Endothelial cell of umbilical vein (primary cell): ENCODE data around the gene COL5A3. TPM values are rescaled to one million over a fixed set of nuclear protein-coding genes. Genes with fewer than 3 reads are reported as not detected.

Source experiments
- BruUV-seq: library from RNA; stranded (reverse); fragments of 400-500 nt; replicated peaks from 2 replicates; lab custom pipeline; 2021; lab: Mats Ljungman, UMichigan
- CTCF ChIA-PET: fragments of 300-600, 350-600 bp; sonication (Branson Sonifier 250); formaldehyde crosslinking; loops from one replicate; lab custom pipeline; 2021; ENCODE audit warnings: antibody characterized with exemption, inconsistent platforms; lab: Charles Lee
- POLR2A ChIA-PET: fragments of 300-600, 350-600 bp; sonication (Branson Sonifier 250); formaldehyde crosslinking; loops from one replicate; lab custom pipeline; 2021; ENCODE audit warnings: antibody characterized with exemption, inconsistent platforms; lab: Charles Lee
- DNase-seq: peaks from one replicate; pipeline ENCODE4 v3.0.0-alpha.2; 2011; ENCODE audit warnings: low read depth, low spot score
- FAIRE-seq: peaks from 2 replicates; lab custom pipeline; 2011; peaks lifted over from hg19 to GRCh38; lab: Jason Lieb, UNC
- H2AFZ ChIP-seq: 2 replicates; pipeline ENCODE4 v1.6.0; 2012; ENCODE audit warnings: low read depth, low read length, control low read depth, inconsistent platforms
- H3K27ac ChIP-seq: 2 replicates; pipeline ENCODE4 v1.5.1; 2011; ENCODE audit warnings: low read depth, mild to moderate bottlenecking, control low read depth, low read length, moderate library complexity; ENCODE audit not compliant: insufficient read depth
- H3K27me3 ChIP-seq, 2 experiments: 2 replicates each; pipeline versions ENCODE4 v1.6.0 to v1.6.1; 2011; ENCODE audit warnings: low read length in 2 of 2, mixed read lengths in 1 of 2; ENCODE audit not compliant: control insufficient read depth in 2 of 2, insufficient read depth in 2 of 2
- H3K36me3 ChIP-seq, 2 experiments: 2 replicates in 1 of 2; 3 replicates in 1 of 2; pipeline ENCODE4 v1.5.1; 2011; ENCODE audit warnings: low read length in 2 of 2, mild to moderate bottlenecking in 1 of 2, moderate library complexity in 1 of 2; ENCODE audit not compliant: control insufficient read depth in 2 of 2, insufficient read depth in 2 of 2; ENCODE audit errors: extremely low read depth in 1 of 2
- H3K4me1 ChIP-seq: 3 replicates; pipeline ENCODE4 v1.5.1; 2011; ENCODE audit warnings: mild to moderate bottlenecking, low read length; ENCODE audit not compliant: control insufficient read depth, insufficient read depth; ENCODE audit errors: extremely low read depth
- H3K4me2 ChIP-seq: 2 replicates; pipeline ENCODE4 v1.6.1; 2011; ENCODE audit warnings: low read length, control low read depth, mixed read lengths; ENCODE audit not compliant: insufficient read depth
- H3K4me3 ChIP-seq, 3 experiments: fragments of 200-600 bp in 1 of 3; sonication (generic), shearing (Covaris generic) in 1 of 3; replicated peaks in 1 of 3; 2 replicates each; pipeline ENCODE4 v1.5.1; 2011 to 2016; ENCODE audit warnings: control low read depth in 3 of 3, low read length in 3 of 3, mild to moderate bottlenecking in 2 of 3, inconsistent platforms in 1 of 3, low read depth in 1 of 3, moderate library complexity in 1 of 3; ENCODE audit not compliant: insufficient read depth in 1 of 3
- H3K79me2 ChIP-seq: 2 replicates; pipeline ENCODE4 v1.6.0; 2012; ENCODE audit warnings: low read length, inconsistent platforms; ENCODE audit not compliant: control insufficient read depth, insufficient read depth
- H3K9ac ChIP-seq: replicated peaks from 2 replicates; pipeline ENCODE3; 2011; ENCODE audit warnings: low read length, control low read depth; ENCODE audit not compliant: insufficient read depth; ENCODE audit errors: extremely low read depth
- H3K9me1 ChIP-seq: replicated peaks from 3 replicates; pipeline ENCODE4 v1.6.0; 2011; ENCODE audit warnings: mild to moderate bottlenecking, low read length; ENCODE audit not compliant: control insufficient read depth, insufficient read depth; ENCODE audit errors: extremely low read depth
- H3K9me3 ChIP-seq: replicated peaks from 2 replicates; pipeline ENCODE4 v1.5.1; 2012; ENCODE audit warnings: low read length, inconsistent platforms; ENCODE audit not compliant: control insufficient read depth, insufficient read depth
- H4K20me1 ChIP-seq: replicated peaks from 2 replicates; pipeline ENCODE3; 2011; ENCODE audit warnings: mild to moderate bottlenecking, low read length; ENCODE audit not compliant: control insufficient read depth, insufficient read depth; ENCODE audit errors: extremely low read depth
- CTCF ChIP-seq, 2 donors: IDR thresholded peaks; 1 replicate in 1 of 2; 2 replicates in 1 of 2; pipeline ENCODE4 v1.5.1; 2011; ENCODE audit warnings: low read length in 2 of 2, mild to moderate bottlenecking in 2 of 2, moderate library complexity in 2 of 2, control low read depth in 1 of 2, inconsistent platforms in 1 of 2, low read depth in 1 of 2; ENCODE audit not compliant: insufficient read depth in 1 of 2; ENCODE audit errors: extremely low read depth in 1 of 2
- EZH2 ChIP-seq: IDR thresholded peaks from 2 replicates; pipeline ENCODE4 v1.6.1; 2012; ENCODE audit warnings: borderline replicate concordance, low read depth, mild to moderate bottlenecking, moderate library complexity, low read length, inconsistent platforms; ENCODE audit not compliant: severe bottlenecking
- FOS ChIP-seq: IDR thresholded peaks from 2 replicates; pipeline ENCODE4 v1.6.1; 2011; ENCODE audit warnings: mild to moderate bottlenecking, low read length, moderate library complexity, borderline replicate concordance; ENCODE audit not compliant: insufficient read depth
- GATA2 ChIP-seq: IDR thresholded peaks from 2 replicates; pipeline ENCODE4 v1.7.0; 2011; ENCODE audit warnings: low read depth, mild to moderate bottlenecking, moderate library complexity, mixed read lengths, low read length; ENCODE audit not compliant: insufficient read length, insufficient read depth
- JUN ChIP-seq: IDR thresholded peaks from 2 replicates; pipeline ENCODE4 v1.6.1; 2011; ENCODE audit warnings: borderline replicate concordance, low read depth; ENCODE audit not compliant: insufficient read length, insufficient read depth
- MAX ChIP-seq: IDR thresholded peaks from 2 replicates; pipeline ENCODE4 v1.6.1; 2011; ENCODE audit not compliant: insufficient read depth, insufficient read length
- MYC ChIP-seq: IDR thresholded peaks from one replicate; pipeline ENCODE4 v1.6.1; 2011; ENCODE audit warnings: mild to moderate bottlenecking, low read depth, low read length
- POLR2A ChIP-seq: IDR thresholded peaks from 2 replicates; pipeline ENCODE4 v1.6.1; 2012; ENCODE audit warnings: low read depth, mild to moderate bottlenecking, control low read depth, low read length
- POLR2AphosphoS5 ChIP-seq: IDR thresholded peaks from 2 replicates; pipeline ENCODE4 v1.6.1; 2012; ENCODE audit warnings: low read depth, mild to moderate bottlenecking, control low read depth, low read length, moderate library complexity; ENCODE audit not compliant: insufficient read depth
- dilution Hi-C: fragments of 300-500 bp; cut with MboI; formaldehyde crosslinking; loops from one replicate; pipeline ENCODE4 v1.15.0; 2019; ENCODE audit warnings: low sequenced_read_pairs; ENCODE audit not compliant: extremely low pct_ligation_motif_present
- intact Hi-C: fragments of 100-400 bp; cut with micrococcal nuclease; formaldehyde crosslinking; loops from one replicate; pipeline ENCODE4 v1.10.0; 2022
- polyA plus RNA-seq, 4 experiments: library from polyadenylated mRNA; depleted of rRNA in 3 of 4; stranded (reverse) in 3 of 4; unstranded in 1 of 4; fragments of >200 nt; gene quantifications; 2 replicates each; pipeline versions ENCODE4 v1.2.1 to v1.2.3, GENCODE V29; 2011 to 2012; ENCODE audit warnings: missing spikeins in 1 of 4
- total RNA-seq: library from RNA; stranded (reverse); gene quantifications from 2 replicates; pipeline ENCODE4 v1.2.3, GENCODE V29; 2021

COL5A3 gene
- total and polyA plus RNA-seq, 2 donors (not counting 3 experiments of a cell fraction or from before 2014, with no cell fraction given): not detected

GRCh38 chr19:10008184-10008765, 2.0 kb downstream of the COL5A3 start:
- TF ChIP-seq MYC (no peak), FOS (no peak), POLR2AphosphoS5 (no peak), EZH2 (no peak), JUN (no peak), POLR2A (no peak), CTCF (IDR thresholded peaks at IDR 0.05; ENCODE audit: extremely low read depth in 1 of 2, insufficient read depth in 1 of 2, low read depth in 1 of 2, low read length in 2 of 2) (no peak), GATA2 (no peak), MAX (no peak)
- H3K4me1 ChIP-seq: peaks cover 4% of the 10 kb centered on the region
- intact Hi-C loops: no loop called here
- POLR2A ChIA-PET: no interaction called here
- FAIRE-seq (no peak), DNase-seq (no peak)
- H3K9me3 ChIP-seq: no peaks in the 10 kb centered on the region
- H3K27ac ChIP-seq: no peak overlapping the region
- H3K9me1 ChIP-seq: no peaks in the 10 kb centered on the region
- peaks cover 2 to 3% of the 10 kb centered on the region in 2 experiments for H3K27me3 ChIP-seq
- dilution Hi-C loops: no loop called here
- H3K4me3 ChIP-seq: no peak overlapping the region
- CTCF ChIA-PET: interaction anchor here (1.2 to 1.9 kb wide), 3 partner anchors 8 to 19 kb away, joined by 4 to 18 read pairs (median 6); no protein-coding TSS in a partner anchor
- BruUV-seq: no TSS peak
- H3K36me3 ChIP-seq: no peaks in the 10 kb centered on the region
- H2AFZ ChIP-seq: no peak overlapping the region
- H3K9ac ChIP-seq: no peak overlapping the region
- no peaks in the 10 kb centered on the region for H4K20me1 ChIP-seq
- no peaks in the 10 kb centered on the region for H3K79me2 ChIP-seq
- no peak overlapping the region for H3K4me2 ChIP-seq
